SKM-1 treated with dmso at 0.1 percent for 144 hours (cell line): ENCODE data around the gene IGSF22.

Experiments
- DNase-seq: peaks from one replicate; lab custom pipeline; 2025; ENCODE audit not compliant: unreplicated experiment; lab: John Stamatoyannopoulos, UW

IGSF22 gene

DNA sequence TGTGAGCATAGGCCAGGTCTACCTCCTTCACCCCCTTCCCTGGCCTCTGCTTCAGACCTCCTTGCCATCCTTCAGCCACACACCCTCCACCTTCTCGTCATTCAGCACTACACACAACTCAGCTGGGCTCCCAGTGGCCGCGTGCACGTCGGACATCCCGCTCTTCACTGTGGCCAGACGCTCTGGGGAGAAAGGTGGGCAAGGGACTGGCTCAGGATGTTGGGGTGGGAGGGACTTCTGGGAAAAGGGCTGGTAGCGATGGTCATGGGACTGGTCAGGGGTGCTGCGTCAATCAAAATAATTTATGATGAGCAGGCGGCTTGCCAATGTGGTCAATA, 11.6 kb downstream of the IGSF22 start:
- no peak for DNase-seq

DNA sequence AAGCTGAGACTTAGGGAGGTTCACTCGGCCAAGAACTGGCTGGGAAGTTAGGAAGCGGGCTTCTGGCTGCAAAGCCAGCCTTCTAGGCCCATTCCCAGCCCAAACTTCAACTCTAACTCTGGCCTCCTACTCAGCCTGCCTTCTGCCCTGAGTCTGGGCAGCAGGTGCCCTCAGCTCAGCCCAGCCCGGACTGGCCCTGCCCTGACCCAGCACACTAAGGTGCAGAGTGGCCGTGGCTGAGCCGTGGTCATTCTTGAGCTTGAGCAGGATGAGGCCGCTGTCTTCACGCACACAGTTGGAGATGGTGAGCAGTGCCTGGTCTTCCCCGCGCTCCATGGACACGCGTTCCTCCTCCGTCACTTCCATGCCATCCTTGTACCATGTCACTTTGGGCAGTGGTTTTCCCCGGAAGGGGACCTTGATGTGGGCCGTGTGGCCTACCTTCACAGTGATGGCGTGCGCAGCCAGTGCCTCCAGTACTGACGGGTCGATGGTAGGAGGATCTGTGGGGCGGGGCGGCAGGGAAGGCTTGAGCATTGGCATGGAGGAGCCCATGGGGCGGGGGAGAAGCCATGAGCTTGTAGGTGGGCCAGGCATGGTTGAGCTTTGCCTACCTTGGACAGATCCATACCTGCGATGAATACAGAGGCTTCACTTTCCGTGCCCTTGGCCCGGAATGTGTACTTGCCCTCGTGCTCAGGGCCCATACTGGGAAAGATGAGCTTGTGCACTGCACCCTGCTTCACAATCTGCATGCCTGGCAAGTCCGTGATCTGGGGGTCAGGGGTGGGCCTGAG, 12.1 kb downstream of the IGSF22 start:
- no peak for DNase-seq

DNA sequence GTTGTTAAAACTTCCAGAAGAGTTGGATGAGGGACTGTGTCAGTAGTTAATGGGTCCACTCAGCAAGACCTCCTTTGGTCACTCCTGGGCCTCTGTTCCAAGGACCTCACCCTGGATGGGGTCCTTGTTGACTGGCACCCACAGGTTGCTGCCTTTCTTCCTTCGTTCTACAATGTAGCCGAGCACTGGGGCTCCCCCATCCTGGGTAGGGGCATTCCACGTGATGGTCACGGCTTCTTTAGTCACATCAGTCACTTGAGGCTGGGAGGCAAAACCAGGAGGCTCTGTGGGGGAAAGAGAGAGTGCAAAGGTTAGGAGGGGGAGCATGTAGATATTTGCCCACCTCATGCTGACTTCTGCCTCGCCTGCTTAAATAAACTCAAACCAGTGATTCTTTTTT, 15.4 kb downstream of the IGSF22 start:
- no peak for DNase-seq

GRCh38 chr11:18709414-18709813, 16.6 kb downstream of the IGSF22 start:
- DNase-seq = no peak

DNA sequence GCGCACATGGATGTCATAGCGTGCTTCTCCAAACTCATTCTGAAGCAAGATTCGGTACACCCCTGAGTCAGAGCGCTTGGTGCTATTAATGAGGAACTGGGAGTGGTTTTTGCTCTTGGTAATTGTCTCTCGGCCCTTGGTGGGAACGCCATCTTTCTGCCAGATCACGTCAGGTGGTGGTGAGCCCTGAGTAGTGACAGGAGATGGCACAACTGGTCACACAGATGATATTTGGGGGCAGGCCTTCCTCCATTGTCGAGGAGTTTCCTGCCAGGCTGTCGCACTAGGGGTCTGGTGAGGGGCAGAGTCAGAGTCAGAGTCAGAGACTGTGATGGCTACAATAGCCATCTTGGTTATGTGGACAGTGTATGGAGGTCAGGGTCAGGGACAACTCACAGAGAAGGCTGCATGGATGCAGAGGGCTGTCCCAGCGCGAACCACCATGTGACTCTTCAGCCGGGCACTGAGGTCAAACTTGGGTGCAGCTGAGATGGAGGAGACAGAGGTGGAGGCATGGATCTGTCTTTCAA, 18.1 kb downstream of the IGSF22 start:
- DNase-seq = no peak

DNA sequence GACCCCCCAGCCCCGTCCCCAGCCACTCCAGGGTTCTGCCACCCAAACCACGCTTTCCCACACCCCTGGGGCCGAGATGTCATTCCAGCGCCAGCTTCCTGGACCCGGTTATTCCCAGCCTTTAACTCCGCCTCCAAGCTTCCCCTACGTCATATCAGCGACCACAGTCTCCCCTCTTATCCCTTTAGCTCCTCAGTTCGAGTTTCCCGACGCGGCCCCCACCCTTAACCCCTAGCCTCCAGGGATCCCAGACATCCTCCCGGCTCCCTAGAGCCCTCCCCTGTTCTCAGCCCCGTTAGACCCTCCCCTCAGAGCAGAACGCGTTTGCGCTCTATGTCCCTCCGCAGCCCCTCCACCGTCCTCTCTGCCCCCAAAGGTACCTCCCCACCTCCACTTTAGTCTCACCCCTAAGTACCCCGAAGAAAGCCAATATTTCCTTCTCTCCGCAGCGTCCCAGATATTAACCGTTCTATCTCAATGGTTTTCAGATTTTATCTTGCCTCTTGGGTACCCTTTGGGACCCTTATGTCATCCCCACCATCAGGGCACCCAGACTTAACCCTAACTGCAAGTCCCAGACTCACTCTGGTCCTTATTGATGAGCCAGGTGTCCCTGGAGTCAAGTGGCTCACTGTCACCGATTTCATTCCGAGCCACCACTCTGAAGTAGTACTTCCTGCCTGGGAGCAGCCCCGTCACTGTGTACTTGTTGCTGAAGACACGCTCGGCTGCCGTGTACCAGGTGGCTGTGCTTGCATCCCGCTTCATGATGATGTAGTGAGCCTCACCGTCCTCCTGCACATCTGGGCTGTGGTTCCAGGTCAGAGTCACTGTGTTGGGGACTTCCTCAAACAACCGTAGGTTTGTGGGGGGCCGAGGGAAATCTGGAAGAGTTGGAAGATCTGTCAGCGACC, 19.4 kb downstream of the IGSF22 start:
- no peak for DNase-seq

DNA sequence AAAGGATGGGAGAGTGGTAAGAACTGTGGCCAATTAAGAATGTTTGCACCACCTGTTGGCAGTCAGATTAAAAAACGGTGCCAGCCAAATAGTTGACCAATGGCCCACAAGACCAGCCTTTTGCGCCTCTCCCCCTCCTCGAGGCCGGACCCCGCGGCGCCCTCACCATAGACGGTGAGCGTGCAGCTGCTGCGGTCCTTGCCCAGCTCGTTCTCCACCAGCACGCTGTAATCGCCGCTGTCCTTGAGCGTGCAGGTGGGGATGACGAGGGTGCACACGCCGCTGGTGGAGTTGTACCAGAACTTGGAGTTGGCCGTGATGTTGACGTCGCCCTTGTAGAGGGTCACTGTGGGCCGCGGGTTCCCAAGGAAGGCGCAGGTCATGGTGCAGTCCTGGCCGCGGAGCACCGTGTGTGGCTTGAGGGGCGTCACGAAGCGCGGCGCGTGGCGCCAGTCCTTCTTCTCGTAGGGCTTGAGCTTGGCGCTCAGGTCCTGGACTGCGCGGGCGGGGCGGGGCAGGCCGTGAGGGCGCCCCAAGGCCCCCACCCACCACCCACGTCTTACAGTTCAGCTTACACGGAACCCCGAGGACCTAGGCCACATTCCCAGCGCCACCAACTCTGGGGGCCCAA, 20.2 kb downstream of the IGSF22 start:
- DNase-seq = no peak

DNA sequence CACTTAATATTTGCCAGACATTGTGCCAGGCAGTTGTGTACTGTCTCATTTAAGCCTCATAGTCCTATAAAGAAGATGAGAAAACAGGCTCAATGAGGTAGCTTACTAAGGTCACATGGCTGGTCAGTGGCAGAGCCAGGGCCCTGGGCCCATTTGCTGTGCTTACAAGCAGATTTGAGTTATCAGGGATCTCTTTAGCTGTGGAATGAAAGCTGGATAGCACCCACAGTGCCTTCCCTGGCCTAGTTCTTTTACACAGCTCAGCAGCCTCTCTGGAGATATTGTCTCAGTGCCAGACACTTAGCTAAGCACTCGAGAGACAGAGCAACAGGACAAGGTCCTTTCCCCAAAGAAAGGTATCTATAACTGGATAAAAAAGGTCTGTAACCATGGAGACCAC, 21.3 kb downstream of the IGSF22 start:
- no peak for DNase-seq

GRCh38 chr11:18704045-18704645, 21.8 kb downstream of the IGSF22 start:
- no peak for DNase-seq

GRCh38 chr11:18703001-18703763, 22.8 kb downstream of the IGSF22 start:
- no peak for DNase-seq

- DNase-seq = no peak
These were observed 24.3 kb downstream of the IGSF22 start for GRCh38 chr11:18701614-18702216.

DNA sequence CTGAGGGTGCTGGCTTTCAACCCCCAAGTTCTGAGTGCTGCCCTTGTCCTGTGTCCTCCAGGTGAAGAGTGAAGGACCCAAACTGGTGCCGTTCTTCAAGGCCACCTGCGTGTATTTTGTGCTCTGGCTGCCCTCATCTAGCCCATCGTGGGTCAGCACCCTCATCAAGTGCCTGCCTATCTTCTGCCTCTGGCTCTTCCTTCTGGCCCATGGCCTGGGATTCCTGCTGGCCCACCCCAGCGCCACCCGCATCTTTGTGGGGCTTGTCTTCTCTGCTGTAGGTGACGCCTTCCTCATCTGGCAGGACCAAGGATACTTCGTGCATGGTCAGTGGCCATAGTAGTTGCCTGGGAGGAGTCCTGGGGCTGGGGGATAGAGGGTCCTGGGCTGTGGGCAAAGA, 25.1 kb downstream of the IGSF22 start:
- DNase-seq = no peak

GRCh38 chr11:18700375-18700774, 25.6 kb downstream of the IGSF22 start:
- DNase-seq = no peak

- peak; percentile 56 for DNase-seq
These were observed 26.1 kb downstream of the IGSF22 start for GRCh38 chr11:18699848-18700261.

DNA sequence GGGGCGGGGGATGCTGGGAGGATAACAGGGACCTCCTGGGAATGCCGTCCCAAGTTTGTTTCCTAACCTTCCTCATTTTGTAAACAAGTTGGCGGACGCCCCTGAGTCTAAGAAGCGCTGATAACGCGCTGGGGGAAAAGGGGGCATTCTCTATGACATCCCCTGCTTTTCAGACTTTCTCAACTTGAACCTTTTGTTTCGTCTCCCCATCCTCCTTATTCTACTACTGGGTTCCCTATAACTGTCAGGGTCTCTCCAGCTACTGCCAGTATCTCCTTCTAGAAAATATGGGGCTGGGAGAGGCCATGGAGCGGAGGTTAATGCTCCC, 26.8 kb downstream of the IGSF22 start:
- DNase-seq = no peak

DNA sequence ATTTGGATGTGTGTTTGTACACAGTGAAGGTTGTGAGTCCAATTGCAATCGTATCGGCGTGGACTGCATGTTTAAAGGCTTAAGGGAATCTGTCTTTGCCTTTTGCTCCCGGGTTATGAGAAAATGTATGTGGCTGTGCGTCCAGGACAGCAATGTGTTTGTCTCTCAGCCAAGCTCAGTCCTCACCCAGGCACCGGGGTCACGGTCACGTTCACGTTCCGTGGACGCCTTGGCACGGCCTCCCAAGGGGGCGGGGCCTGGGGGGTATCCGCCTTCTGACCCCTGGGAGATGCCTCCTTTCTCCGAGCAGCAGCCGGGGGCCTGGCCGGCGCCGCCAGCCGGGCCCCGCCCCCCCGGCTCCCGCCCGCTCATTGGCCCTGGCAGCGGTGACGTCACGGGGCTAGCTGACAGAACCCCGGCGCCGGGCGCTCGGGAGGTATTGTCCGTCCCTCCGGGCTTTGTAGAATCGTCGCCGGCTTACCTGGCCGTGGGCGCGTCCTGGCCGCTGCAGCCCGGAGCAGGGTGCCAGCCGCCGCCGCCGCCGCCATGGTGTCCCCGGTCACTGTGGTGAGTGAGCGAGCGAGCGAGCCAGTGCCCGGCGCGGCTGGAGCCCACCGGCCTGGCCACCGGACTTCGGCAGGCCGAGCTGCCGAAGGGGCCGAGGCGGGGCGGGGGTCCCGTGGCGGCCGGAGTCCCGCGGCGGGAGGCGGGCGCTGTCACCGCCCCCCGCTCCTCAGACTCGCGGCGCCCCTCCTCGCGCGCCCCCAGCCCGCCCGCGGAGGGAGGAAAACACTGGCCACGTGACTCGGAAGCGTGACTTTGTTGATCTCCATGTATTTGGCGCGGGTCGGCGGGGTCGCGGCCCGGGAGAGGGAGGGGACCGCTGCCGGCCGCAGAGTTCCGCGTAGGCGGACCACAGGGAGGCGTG, 27.4 kb downstream of the IGSF22 start, which contains the start of gene TMEM86A:
TSS of gene TMEM86A (plus strand) at position 439 of the 928 bp plus-strand sequence. CDS start at position 547, 108 bp downstream.
- peak; percentile 71 for DNase-seq

GRCh38 chr11:18697576-18697975, 28.4 kb downstream of the IGSF22 start:
- DNase-seq = peak; percentile 22

- no peak for DNase-seq
These were observed 29.3 kb downstream of the IGSF22 start for GRCh38 chr11:18696638-18697225.
